HG03196 (cell line): ENCODE measurements around the gene LLGL1.

Experiments
- ATAC-seq: cut with Tn5 transposase; IDR thresholded peaks from one replicate; pipeline ENCODE4 v1.9.1; 2021; ENCODE audit not compliant: unreplicated experiment

The LLGL1 gene

DNA sequence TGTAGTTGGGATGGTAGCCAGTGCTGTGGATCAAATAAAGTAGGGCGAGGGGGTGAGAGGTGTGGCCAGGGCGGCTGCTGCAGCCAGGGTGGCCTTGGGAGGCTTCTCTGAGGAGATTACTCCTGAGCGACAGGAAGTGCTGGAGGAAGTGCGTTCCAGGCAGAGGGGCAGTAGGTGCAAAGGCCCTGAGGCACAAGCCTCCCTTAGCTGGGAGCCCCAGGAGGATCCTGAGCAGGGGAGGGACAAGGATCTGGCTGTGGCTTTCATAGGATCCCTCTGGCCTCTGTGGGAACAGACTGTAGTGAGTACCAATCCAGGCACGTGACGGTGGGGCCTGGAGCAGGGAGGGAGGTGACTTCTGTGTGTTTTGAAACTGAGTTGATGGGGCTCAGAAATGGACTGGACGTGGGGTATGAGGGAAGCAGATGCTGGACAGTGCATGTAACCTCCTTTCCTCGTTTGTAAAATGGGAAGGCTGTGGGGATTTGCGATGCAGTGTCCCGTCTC is 2.8 kb downstream of the LLGL1 start:
- no peak for ATAC-seq

DNA sequence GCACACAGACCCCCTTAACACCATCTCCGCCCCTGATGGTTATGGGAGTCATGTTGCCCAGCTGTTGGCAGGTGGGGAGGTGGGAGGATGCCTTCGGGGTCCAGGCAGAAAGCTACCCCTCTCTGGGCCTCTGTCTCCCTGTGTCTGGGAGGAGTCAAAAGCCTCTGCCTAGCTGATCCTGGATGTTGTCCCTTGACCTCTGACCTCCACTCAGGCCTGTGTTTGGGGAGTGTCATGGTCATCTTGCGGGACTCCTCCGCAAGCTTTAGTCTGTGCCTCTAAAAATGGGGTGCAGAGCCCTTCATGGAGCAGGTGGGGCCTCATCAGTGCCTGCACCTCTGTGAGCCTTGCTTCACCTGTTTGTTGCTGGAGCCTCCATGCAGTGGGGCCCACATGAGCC is 3.8 kb downstream of the LLGL1 start:
- ATAC-seq: no peak

GRCh38 chr17:18229771-18230170 is 4.3 kb downstream of the LLGL1 start:
- ATAC-seq: no peak

DNA sequence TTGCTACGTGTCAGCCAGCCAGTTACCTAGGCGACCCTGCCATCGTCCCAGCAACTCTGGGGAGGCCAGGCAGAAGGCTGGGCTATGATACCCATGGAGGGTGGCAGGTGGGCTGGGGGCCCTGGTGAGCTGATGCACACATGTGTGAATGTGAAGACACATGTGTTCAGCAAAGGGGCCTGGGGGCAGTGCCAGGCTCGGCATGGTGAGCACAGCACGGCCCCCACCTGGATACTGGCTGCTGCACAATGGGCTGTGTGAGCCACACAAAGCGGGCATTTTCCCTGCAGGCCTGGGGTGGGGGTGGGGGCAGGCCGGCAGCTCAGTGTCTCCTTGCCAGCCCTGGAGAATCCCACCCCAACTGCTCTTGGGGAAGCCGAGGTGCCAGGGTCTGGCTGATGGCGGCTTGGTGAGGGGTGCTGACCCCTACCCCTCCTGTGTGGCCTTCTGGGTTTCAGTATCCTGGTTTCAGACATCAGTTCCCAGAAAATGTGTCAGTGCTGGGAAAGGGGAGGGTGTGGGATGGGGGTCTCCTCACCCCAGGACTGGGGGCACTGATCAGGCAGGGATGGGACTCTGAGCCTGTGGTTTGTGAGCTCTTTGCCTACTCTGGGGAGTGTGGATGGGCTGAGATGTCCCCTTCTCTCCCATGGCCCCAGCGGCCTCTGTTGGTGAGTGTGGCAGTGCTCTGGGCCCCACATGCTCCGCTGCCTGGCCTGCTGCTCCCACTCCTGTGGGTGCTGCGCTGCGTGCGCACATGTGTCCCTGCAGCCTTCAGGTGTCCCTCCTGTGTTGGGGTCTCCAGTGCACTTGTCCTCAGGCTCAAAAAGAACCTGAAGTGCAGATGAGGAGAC is 5.1 kb downstream of the LLGL1 start:
- no peak for ATAC-seq

GRCh38 chr17:18231164-18231563 is 5.7 kb downstream of the LLGL1 start:
- no peak for ATAC-seq

DNA sequence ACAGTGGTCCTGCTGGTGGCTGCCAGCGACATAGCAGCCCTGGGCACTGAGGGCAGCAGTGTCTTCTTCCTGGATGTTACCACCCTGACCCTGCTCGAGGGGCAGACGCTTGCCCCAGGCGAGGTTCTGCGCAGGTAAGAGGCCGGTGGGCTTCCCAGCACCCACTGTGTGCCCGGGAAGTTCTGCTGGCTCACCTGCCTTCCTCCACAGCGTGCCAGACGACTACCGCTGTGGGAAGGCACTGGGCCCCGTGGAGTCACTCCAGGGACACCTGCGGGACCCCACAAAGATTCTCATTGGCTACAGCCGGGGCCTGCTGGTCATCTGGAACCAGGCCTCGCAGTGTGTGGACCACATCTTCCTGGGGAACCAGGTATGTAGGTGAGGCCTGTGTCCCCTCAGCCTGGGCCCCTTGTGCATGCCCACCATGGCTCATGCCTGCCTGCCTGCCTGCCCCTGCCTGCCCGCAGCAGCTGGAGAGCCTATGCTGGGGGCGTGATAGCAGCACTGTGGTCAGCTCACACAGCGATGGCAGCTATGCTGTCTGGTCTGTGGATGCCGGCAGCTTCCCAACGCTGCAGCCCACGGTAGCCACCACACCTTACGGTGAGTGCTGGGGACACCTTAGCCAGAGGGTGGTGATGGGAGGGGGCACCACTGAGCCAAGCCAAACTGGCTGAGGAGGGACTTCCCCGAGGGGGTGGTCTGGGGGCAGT is 8.5 kb downstream of the LLGL1 start:
- no peak for ATAC-seq

GRCh38 chr17:18234853-18235380 is 9.5 kb downstream of the LLGL1 start:
- ATAC-seq: no peak

DNA sequence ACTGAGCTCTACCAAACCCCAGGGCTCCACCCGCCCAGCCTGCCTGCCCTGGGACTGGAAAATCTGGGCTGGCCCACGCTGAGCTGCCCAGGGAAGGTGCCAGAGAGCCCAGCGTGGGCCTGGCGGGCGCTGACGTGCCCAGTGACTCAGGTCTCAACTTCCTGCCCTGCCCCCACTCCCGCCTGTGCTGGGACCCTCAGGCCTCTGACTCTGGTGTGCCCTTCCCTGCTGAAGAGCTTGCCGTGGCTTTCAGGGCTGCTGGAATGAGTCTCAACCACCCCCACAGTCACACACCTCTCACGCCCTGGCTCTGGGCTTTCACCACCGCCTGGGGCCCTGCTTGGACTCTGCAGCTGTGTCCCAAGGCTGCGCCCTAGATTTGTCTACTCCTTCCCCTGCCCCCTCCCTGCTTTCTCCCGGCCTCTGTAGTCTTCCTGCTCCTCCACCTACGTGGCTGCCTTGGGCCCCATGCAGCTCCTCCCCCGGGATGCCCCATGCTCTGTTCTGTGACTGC is 10.4 kb downstream of the LLGL1 start:
- no peak for ATAC-seq

DNA sequence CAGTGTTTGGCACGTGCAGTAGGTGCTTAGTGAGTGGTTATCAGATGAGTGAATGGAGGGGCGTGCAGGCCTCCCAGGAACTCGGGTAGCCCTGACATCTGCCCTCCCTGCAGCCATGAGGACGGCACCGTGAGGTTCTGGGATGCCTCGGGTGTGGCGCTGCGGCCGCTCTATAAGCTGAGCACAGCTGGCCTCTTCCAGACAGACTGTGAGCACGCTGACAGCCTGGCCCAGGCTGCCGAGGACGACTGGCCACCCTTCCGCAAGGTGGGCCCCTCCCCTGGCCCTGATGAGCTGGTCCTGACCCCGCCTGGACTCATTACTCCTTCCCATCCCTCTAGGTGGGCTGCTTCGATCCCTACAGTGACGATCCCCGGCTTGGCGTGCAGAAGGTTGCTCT is 11.1 kb downstream of the LLGL1 start:
- no peak for ATAC-seq

- no peak for ATAC-seq
These were observed 12.0 kb downstream of the LLGL1 start for GRCh38 chr17:18237461-18237860.

GRCh38 chr17:18238299-18238698 is 12.9 kb downstream of the LLGL1 start:
- no peak for ATAC-seq

GRCh38 chr17:18240449-18240848 is 15.0 kb downstream of the LLGL1 start:
- no peak for ATAC-seq

GRCh38 chr17:18241229-18241871 is 15.9 kb downstream of the LLGL1 start:
- ATAC-seq: no peak

GRCh38 chr17:18245038-18245776 is 19.8 kb downstream of the LLGL1 start:
- no peak for ATAC-seq

DNA sequence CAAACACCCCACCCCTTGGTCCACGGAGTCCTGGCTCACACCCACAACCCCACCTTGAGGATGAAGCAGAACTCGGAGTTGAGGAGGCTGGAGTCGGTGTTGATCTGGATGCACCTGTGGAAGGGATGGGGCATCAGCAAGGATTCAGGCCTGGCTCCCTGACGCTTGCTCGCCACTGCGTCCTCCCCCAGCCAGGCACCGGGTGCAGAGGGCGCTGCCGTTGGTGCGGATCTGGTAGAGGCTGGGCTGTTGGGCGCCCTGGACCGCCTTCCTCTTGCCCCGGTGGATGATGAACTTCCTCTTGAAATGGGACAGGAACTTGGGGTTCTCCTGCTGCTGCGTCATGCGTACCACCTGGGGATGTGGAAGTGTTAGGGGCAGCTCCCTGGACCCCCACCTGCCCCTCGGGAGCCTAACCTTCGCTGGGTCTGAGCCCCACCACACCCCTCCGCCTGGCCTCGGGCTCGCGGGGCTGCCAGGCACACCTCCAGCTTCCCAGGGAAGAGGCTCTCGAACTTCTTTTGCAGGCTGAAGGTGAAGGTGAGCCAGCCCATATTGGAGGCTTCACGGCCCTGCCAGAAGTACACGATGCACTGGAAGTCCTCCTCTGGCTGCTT is 20.8 kb downstream of the LLGL1 start:
- no peak for ATAC-seq

- ATAC-seq: no peak
These were observed 21.6 kb downstream of the LLGL1 start for GRCh38 chr17:18246880-18247612.

GRCh38 chr17:18247613-18248001 is 22.2 kb downstream of the LLGL1 start:
- ATAC-seq: no peak

GRCh38 chr17:18248300-18248731 is 22.9 kb downstream of the LLGL1 start:
- no peak for ATAC-seq

DNA sequence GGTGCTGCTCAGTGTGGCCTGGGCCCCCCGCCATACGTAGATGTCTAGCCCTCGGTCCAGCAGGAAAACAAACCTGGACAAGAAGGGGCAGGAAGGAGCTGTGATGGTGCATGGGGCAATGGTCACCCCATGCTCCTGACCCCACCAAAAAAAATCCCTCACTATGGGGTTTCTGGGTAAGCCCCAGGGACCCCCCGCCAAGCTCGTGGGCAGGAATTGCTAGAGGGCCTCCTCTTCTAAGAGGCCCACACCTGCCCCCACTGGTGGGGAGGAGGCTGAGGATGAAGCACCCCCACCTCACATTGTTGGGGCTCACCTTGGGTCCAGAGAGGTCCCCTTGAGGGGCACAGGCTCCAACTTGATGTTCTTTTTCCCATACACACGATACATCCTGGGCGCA is 23.4 kb downstream of the LLGL1 start:
- ATAC-seq: no peak
